Left renal pelvis (tissue), 4 donors: ENCODE data around the gene IGFBP3. TPM values are rescaled to one million over a fixed set of nuclear protein-coding genes. Genes with fewer than 3 reads are reported as not detected.

Experiments used
- DNase-seq, 4 donors: peaks; one replicate each; pipeline ENCODE4 v3.0.0-alpha.2; 2013; ENCODE audit warnings: low read depth in 4 of 4, low spot score in 3 of 4
- polyA plus RNA-seq, 4 donors: library from polyadenylated mRNA; unstranded; fragments of 120-200 nt; gene quantifications; one replicate each; pipeline ENCODE4 v1.2.1, GENCODE V29; 2013; ENCODE audit not compliant: insufficient read length in 4 of 4

Gene IGFBP3
- polyA plus RNA-seq, 4 donors = 93.7 to 175 (median 109) TPM

DNA sequence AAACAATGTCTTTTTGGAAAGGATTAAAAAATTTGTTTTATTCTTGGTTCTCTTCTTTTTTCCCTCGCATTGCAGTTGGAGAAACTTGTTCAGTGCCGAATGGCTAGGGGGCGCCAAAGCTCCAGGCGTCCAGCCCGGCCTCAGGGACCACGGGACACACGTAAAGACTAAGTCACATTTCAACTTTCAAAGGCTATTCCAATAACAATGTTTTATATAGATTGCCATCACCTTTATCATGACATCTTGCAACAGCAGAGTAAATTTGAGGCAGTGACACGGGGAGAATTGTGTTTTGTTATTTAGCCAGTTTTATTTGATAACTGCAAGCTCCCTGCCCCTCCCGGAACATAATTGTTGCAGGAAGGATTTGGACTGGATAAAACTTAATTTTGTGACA lies 2.2 kb upstream of the IGFBP3 start:
- peak in 1 of 4 donors; percentile 54 for DNase-seq

DNA sequence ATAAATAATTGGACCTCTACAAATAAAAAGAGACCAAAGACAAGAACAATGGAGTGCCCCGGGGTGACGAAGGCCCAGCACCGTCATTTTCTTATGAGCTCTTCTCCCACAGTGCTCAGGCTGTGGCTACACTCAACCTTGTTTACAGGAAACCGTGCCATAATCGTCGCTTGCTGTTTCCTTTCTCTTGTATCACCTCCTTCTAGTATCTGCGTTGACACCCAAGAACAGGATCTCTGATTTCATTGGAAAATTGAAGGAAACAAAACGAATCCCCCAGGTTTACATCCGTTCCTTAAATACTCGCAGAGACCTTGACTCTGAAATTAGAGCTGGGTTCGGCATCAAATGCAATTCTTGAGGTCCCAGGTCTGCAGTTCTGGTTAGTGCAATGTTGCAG lies 1.7 kb upstream of the IGFBP3 start:
- no peak for DNase-seq

DNA sequence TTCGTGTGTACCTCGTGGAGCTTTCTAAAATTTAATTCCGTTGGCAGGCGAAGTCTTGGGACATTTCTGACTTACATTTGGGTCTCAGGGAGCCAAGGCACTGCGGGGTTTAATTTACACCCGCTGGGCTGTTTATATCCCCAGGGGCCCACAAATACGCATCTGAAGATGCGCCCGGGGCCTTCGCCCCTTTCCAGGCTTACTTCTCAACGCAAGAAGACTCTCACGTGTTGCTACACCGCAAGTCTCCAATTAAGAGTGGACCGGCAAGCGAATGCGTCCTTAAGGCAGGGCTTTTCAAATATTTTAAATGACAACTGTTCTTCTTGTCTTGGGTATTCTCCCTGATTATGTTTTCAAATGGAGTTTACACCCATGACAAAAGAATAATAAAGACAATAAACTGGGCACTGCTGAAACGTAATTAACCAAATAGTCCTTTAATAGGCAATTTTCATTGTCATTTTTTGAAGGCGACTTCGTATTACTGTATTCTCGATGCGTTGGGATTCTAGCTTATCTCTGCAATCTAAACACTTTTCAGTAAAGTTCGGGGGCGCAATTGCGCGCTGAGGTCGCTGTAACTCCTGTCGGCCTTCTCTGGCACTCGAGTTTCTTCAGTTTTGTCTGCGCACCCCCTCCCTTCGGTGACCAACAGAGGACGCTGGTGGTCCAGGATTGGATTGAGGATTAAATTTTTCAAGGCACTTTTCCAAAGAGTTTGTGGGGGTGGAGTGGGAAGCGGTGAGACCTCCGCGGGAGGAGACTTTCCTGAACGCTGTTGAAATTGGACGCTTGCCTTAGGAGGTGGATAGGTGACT lies 837 bp upstream of the IGFBP3 start:
- peak in 2 of 4 donors; percentile 67 to 71 for DNase-seq

DNA sequence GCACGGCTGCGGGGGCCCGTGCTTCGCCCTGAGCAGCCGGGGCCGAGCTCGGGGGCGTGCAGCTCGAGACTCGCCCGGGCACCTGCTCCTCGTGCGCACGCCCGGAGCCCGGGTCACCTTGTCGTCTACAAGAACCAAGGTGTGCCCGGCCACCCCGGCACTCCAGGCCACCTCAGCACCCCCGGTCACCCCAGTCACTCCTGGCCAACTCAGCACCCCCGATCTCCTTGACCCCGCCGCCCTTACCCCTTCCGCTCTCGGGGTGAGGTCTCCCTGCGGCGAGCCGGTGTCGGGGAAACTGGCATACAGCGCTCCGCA lies 268 bp upstream of the IGFBP3 start:
- no peak for DNase-seq

DNA sequence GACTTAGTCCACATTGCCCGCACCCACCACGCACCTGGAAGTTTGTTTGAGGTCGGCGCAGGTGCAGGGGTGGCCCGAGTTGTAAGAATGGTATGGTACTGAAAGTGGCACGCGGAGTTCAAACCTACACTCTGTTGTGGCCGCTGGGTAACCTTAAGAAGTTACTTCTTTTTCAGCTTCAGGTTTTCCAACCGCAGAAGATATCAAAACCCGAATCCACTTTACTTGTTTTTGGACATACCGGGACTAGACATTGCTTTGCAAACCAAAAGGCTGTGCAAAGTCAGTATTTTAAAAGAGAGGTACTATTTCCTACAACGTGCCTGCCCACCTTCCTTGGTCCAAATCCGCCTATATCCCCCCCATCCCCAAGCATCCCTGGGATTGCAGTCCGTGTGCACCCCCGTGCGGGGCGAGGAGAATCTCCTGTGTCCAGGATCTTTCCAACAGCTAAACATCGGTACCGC lies 1.0 kb downstream of the IGFBP3 start:
- DNase-seq = no peak

DNA sequence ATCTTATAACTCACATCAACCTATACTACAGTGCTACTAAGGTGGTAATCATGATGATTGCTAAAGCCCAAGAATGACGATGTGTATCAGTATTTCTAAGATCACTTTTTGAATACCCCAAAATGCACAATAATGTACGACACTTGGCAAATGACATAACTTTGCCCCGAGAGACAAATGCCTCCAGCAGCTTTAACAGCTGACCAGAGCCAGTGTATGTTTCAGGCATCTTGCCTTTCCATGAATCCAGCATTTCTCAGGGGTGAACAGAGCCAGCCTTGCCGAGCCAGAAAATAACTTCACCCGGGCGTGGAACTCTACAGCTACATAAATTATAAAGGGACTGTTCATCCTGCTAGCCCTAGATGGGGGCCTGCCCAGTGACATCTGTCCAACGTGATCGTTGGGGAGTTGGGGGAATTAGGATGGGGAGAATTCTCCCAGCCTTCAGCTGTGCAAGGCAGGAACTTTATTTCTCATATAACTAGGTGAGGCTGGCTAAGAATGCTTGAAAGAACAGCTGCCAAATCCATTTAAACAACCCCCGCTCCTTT lies 1.8 kb downstream of the IGFBP3 start:
- DNase-seq = no peak

DNA sequence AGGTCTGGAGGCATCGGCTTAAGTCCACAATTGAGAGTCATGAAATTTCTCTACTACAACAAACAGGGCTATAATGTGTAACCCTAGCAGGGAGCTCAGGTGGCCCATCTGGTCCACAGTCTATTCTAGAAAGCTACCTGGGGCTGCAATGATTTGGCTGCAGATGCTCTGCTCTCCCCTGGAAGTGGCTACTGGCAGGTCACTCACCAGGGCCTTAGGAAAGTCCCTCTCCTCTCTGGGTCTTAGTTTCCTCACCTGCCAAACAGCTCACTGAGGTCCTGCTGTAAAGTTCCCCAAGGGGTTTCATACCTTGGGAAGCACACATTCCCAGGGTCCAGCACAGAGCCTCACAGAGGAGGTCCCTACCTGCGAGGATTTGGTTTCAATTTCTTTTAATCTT lies 2.5 kb downstream of the IGFBP3 start:
- DNase-seq = no peak

DNA sequence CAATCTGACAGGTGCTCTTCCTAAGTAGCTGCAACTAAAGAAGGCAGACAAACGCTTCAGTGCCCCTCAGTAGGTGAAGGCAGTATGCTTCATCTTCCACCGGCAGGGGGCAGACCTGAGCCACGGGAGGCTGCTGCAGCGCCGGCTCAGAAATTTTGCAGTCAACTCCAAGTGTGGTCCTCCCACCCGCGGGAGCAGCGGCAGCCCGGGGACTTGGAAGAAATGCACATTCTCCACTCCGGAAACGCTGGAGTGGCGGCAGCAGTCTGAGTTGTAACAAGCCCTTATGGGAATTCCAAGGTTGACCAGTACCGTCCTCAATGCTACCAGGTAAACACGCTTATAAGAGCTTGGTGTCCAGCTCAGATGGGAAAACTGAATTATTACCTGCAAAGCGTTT lies 3.4 kb downstream of the IGFBP3 start:
- peak in 1 of 4 donors; percentile 60 for DNase-seq

DNA sequence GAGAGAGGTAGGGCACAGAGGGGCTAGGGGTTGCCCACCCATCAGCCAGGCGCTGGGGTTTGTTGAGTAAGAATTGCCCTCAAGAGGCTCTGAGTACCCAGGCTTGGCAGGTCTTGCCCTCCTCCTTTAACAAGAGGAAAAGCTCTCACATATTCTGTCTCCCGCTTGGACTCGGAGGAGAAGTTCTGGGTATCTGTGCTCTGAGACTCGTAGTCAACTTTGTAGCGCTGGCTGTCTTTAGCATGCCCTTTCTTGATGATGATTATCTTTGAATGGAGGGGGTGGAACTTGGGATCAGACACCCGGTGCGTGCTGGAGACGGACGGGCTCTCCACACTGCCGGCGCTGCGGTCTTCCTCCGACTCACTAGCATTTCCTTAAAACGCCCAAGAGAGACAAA lies 4.0 kb downstream of the IGFBP3 start:
- DNase-seq = no peak

DNA sequence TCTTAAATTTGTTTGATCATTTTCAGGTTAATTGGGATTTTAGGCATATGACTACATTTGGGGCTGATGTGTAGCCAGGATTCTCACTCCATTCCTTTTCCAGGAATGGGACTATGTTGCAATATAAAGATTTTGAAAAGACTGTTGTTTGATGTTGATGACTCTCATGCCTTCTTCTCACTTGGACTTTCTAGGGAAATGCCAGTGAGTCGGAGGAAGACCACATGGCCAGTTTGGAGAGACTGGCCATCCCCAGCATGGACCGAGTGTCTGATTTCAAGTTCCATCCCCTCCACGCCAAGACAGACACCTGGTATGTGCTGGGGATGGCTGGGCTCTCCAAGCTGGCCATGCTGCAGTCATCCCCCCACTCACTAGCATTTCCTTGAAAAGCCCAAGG lies 5.5 kb downstream of the IGFBP3 start:
- DNase-seq = no peak

DNA sequence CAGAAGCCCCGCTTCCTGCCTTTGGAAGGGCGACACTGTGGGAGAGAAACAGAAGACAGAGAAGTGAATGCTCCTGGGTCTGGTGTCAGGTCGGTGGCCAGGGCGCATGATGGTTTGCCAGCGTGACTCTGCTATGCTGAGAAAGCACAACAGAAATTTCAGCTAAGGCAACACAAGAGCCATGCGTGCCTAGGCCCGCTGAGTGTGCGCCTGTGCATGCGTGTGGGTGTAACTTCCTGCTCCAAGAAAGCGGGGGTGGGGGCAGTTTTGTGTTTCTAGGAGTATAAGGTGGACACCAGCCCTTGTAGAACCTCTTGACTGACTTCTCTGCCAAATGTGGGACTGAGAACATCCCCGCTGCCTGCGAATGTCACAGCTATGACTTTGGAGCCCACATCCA lies 6.2 kb downstream of the IGFBP3 start:
- no peak for DNase-seq

DNA sequence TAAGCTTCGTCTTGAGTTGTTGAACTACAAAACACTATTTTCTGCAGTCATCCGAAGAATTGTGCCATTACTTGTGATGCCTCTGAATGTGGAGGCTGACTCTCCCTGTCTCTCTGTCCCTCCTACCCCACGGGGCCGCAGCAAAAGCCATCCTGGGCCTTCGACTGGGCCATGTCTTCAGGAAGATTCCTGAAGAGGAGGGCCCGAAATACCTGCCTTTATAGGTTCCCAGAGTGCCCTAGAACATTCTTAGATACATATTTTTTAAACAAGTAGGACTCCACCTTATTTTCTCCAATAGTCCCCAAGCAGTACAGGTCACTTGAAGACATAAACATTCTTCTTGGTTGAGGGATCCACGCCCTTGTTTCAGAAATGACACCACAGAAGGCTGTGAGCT lies 8.1 kb downstream of the IGFBP3 start:
- no peak for DNase-seq

DNA sequence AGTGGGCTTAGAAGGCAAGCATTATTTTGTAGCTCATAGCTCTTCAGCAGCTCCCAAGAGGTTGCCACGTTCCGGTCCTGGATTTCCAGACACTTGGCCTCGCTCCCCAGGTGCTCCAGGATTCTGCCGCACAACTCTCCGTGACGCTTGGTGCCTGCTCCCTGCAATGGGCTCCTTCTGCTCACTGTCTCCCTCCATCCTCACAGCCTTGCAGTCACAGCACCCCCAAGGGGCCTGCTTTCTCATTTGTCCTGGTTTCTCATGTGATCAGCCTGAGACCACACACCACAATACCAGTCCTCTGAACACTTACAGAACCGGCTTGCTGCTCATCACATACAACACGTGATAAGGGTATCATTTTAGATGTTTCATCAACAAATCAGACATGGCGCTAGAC lies 9.8 kb downstream of the IGFBP3 start:
- no peak for DNase-seq

DNA sequence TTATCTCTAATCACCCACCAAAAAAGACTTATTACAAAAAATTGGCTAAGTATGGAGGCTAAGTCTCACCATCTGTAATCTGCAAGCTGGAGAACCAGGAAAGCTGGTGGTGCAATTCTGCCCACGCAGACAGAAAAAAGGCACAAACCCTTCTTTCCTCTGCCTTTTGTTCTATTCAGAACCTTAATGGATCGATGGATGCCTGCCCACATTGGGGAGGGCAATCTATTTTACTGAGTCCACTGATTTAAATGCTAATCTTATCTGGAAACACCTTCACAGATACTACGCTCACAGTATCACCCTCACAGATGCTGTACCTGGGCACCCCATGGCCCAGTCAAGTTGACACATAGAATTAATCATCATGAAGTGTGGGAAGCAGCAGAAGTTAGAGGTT lies 10.2 kb downstream of the IGFBP3 start:
- no peak for DNase-seq

DNA sequence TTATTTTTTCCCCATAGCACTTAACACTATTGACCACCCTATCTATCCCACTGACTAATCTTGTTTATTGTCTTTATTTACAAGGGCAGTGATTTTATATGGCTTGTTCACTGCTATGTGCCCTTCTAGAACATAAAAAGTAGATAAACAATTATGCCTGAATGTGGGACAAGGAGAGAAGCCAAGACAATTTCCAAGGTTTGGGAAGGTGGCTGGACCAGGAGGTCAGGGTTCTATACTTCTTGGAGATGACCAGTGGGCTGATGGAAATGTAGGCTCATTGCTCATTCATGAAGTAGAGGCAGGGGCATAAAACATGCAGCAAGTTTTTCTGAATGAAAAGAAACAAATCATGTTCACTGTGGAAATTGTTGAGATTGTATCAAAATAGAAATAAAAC lies 11.5 kb downstream of the IGFBP3 start:
- no peak for DNase-seq

DNA sequence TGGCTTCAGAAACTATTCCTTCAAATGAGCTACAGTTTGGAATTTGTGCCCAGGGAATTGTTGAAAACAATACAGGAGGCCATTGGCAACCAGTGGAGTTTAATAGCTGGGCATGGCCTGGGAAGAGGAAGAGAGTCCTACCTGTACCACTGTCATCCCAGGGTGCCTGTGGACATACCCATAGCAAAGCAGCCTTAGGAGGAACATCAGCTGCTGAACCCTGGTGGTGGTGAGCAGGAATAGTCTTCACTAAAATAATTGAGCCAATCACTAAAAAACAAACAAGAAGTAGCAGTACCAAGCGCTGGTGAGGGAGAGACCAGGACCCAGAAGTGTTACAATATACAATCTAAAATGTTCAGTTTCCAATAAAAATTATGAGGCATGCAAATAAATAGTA lies 18.3 kb downstream of the IGFBP3 start:
- DNase-seq = no peak

DNA sequence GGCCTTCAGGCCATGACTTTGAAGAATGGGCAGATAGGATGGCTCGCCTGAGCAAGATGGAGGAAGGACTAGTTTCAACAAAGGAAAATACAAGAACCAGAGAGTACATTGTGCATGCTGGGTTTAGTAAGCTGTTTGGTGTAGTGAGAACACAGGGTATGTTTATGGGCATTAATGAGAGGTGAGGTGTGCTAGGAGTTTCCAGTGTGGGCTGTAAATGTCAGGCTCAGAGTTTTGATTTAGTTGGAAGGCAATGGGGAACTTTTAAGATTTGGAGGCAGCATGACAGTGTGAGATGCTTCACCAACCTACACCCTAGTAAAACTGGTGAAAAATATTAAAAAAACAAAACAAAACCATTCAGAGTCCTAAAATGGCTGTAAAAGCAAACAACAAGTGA lies 19.5 kb downstream of the IGFBP3 start:
- DNase-seq = no peak

DNA sequence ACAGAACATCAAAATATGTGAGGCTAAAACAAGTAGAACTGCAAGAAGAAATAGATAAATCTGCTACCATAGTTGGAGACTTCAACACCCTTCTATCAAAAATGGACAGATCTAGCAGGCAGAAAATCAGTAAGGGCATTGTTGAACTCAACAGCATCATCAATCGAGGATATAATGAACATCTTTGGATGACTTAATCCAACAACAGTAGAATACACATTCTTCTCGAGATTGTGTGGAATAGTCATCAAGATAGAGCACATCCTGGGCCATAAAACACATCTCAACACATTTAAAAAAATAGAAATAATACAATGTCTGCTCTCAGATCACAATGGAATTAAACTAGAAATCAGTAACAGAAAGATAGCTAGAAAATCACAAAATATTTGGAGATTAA lies 22.9 kb downstream of the IGFBP3 start:
- no peak for DNase-seq

DNA sequence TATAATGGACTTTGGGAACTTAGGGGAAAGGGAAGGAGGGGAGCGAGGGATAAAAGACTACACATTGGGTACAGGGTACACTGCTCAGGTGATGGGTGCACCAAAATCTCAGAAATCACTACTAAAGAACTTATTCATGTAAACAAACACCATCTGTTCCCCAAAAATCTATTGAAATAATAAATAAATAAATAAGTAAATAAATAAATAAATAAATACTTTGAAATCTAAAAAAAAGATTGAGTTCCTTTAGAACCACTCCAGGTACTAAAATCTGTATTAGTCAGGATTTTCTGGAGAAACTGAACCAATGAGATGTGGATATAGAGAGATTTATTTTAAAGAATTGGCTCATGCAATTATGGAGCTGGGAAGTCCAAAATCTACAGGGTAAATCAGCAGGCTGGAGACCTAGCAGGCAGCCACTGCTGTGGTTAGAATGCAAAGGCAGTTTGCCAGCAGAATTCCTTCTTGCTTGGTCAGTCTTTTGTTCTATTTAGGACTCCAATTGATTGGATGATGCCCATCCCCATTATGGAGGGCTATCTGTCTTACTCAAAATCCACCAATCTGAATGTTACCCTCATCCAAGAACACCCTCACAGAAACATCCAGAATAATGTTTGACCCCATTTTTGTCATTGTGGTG lies 23.9 kb downstream of the IGFBP3 start:
- no peak for DNase-seq

DNA sequence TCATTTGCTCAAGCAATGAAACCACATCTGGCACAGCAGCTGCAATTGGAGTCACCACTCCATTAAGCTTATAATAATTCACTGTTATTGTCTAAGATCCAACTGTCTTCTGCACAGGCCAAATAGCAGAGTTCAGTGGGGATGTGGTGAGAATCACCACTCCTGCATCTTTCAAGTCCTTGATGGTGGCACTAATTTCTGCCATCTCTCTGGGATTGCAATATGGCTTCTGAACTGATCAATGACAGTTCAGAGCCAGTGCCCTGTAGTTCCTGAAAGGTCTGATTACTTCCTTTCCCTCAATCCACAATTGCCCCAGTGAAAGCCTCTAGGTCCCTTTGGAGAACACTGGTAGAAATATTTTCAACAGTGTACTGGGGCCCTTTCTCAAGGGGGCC lies 26.4 kb downstream of the IGFBP3 start:
- DNase-seq = no peak

DNA sequence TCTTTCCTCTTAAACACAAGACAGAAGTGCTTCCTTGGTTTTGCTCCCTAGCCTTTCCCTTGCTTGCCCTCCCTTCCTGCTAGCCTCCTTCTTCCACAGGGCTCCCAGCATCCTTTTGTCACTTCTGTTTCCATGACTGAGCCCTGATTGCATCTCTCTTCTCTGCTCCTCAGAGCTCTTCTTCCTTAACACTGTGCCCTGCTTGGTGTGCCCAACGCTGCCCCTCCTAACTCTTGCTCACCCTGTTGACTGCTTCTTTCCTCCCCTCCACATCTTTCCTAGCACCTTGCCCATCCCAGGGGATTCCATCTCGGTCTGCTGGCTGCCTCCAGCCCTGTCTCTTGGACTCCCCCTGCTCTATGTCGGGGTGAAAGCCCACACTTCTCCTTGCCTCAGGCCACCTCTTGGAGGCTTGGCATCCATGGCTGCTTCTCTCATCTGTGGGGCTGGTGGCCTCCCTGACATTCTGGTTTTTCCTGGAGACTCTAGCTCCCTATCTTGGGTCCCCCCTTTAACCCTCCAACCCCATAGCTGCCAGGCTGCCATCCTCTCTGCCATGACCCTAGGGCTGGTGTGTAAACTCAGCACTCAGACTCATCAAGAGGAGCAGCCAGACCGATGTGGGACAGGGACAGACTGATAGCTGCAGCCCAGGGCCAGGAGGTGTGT lies 26.9 kb downstream of the IGFBP3 start:
- DNase-seq = no peak
